Left renal pelvis (tissue), 4 donors: ENCODE measurements around the gene RPS19. TPM values are rescaled to one million over a fixed set of nuclear protein-coding genes. Genes with fewer than 3 reads are reported as not detected.

Experiments used
- DNase-seq, 4 donors: peaks; one replicate each; pipeline ENCODE4 v3.0.0-alpha.2; 2013; ENCODE audit warnings: low read depth in 4 of 4, low spot score in 3 of 4
- polyA plus RNA-seq, 4 donors: library from polyadenylated mRNA; unstranded; fragments of 120-200 nt; gene quantifications; one replicate each; pipeline ENCODE4 v1.2.1, GENCODE V29; 2013; ENCODE audit not compliant: insufficient read length in 4 of 4

Gene RPS19
- polyA plus RNA-seq, result 1,000 to 10,000 TPM; 1,157 to 1,791 (median 1,238) TPM

GRCh38 chr19:41859618-41860418 lies at the start of gene RPS19:
Gene RPS19, plus strand, starts transcription at chr19:41860255. Its CDS starts 520 bp downstream, at chr19:41860775.
- peak; percentile 99 for DNase-seq

- DNase-seq, result no peak
Observed at GRCh38 chr19:41810301-41810700, 49.8 kb upstream of the RPS19 start.

GRCh38 chr19:41811036-41811435 lies 49.0 kb upstream of the RPS19 start:
- no peak for DNase-seq

- no peak for DNase-seq
Observed at GRCh38 chr19:41811981-41812380, 48.1 kb upstream of the RPS19 start.

- DNase-seq, result no peak
Observed at GRCh38 chr19:41813911-41814310, 46.1 kb upstream of the RPS19 start.

GRCh38 chr19:41815301-41815700 lies 44.8 kb upstream of the RPS19 start:
- DNase-seq, result no peak

GRCh38 chr19:41816761-41817160 lies 43.3 kb upstream of the RPS19 start:
- DNase-seq, result no peak

GRCh38 chr19:41821003-41821735 lies 38.9 kb upstream of the RPS19 start:
- peak in 1 of 4 donors; percentile 14 for DNase-seq

- DNase-seq, result no peak
Observed at GRCh38 chr19:41837981-41838708, 21.9 kb upstream of the RPS19 start.

GRCh38 chr19:41839211-41839610 lies 20.8 kb upstream of the RPS19 start:
- no peak for DNase-seq

- DNase-seq, result no peak
Observed at GRCh38 chr19:41843371-41843770, 16.7 kb upstream of the RPS19 start.

GRCh38 chr19:41844601-41845000 lies 15.5 kb upstream of the RPS19 start, which contains the start of gene LYPD4:
Gene LYPD4, minus strand, starts transcription at chr19:41844683. Its CDS starts 5,398 bp downstream, at chr19:41839285.
- no peak for DNase-seq

GRCh38 chr19:41845001-41845050 lies 15.2 kb upstream of the RPS19 start, which contains the start of gene DMRTC2:
Gene DMRTC2, plus strand, starts transcription at chr19:41845042. Its CDS starts 2,387 bp downstream, at chr19:41847429.
- no peak for DNase-seq

- DNase-seq, result no peak
Observed at GRCh38 chr19:41845051-41845590, 14.9 kb upstream of the RPS19 start.

- no peak for DNase-seq
Observed at GRCh38 chr19:41847351-41848105, 12.5 kb upstream of the RPS19 start.

GRCh38 chr19:41848666-41849065 lies 11.4 kb upstream of the RPS19 start:
- no peak for DNase-seq

GRCh38 chr19:41849067-41849466 lies 11.0 kb upstream of the RPS19 start:
- DNase-seq, result no peak

GRCh38 chr19:41850381-41850780 lies 9.7 kb upstream of the RPS19 start:
- DNase-seq, result no peak

GRCh38 chr19:41851456-41851855 lies 8.6 kb upstream of the RPS19 start:
- DNase-seq, result no peak

GRCh38 chr19:41853344-41853743 lies 6.7 kb upstream of the RPS19 start:
- no peak for DNase-seq

GRCh38 chr19:41853768-41854167 lies 6.3 kb upstream of the RPS19 start:
- DNase-seq, result no peak
